Measurements from ENCODE around the gene PLEKHG4B.
"Not testable (repeated sequence)": the region's sequence is repeated elsewhere in the genome, so short reads cannot be mapped to it uniquely, and the experiment has no call there.

Gene PLEKHG4B

GRCh38 chr5:207599-207998 is 115.6 kb downstream of the PLEKHG4B start:
- Histone ChIP-seq H3K27me3 (replicated peaks; ENCODE audit: control insufficient read depth, insufficient read depth, low read length) (no peaks in the 10 kb centered on the region), H3K36me3 (ENCODE audit: control insufficient read depth, insufficient read depth, low read length) (peaks cover 13% of the 10 kb centered on the region), H3K4me3 (replicated peaks; ENCODE audit: low read depth, low read length) (no peak overlapping the region)
- DNase-seq (ENCODE audit: extremely low read depth, insufficient read length): no peak
- no peak for TF ChIP-seq CTCF (IDR thresholded peaks at IDR 0.05; ENCODE audit: insufficient read depth, low read length, poor library complexity, severe bottlenecking)

GRCh38 chr5:208449-209114 is 116.6 kb downstream of the PLEKHG4B start:
- DNase-seq (ENCODE audit: extremely low read depth, insufficient read length): no peak
- H3K27me3 ChIP-seq (replicated peaks; ENCODE audit: control insufficient read depth, insufficient read depth, low read length): no peaks in the 10 kb centered on the region
- no peak for TF ChIP-seq CTCF (IDR thresholded peaks at IDR 0.05; ENCODE audit: insufficient read depth, low read length, poor library complexity, severe bottlenecking)
- no peak overlapping the region for H3K4me3 ChIP-seq (replicated peaks; ENCODE audit: low read depth, low read length)
- peaks cover 13% of the 10 kb centered on the region for H3K36me3 ChIP-seq (ENCODE audit: control insufficient read depth, insufficient read depth, low read length)

- Histone ChIP-seq H3K36me3 (ENCODE audit: control insufficient read depth, insufficient read depth, low read length) (0 out of 2 replicates have a peak, but pooled peaks cover 2% of the 10 kb centered on the region), H3K4me3 (replicated peaks; ENCODE audit: low read depth, low read length) (no peak overlapping the region), H3K27me3 (replicated peaks; ENCODE audit: control insufficient read depth, insufficient read depth, low read length) (no peaks in the 10 kb centered on the region)
- no peak for TF ChIP-seq CTCF (IDR thresholded peaks at IDR 0.05; ENCODE audit: insufficient read depth, low read length, poor library complexity, severe bottlenecking)
- DNase-seq (ENCODE audit: extremely low read depth, insufficient read length): no peak
These were observed 121.9 kb downstream of the PLEKHG4B start for GRCh38 chr5:213803-214395.

- not testable (repeated sequence) for H3K36me3 ChIP-seq (ENCODE audit: control insufficient read depth, insufficient read depth, low read length); H3K4me3 ChIP-seq (replicated peaks; ENCODE audit: low read depth, low read length); DNase-seq (ENCODE audit: extremely low read depth, insufficient read length); H3K27me3 ChIP-seq (replicated peaks; ENCODE audit: control insufficient read depth, insufficient read depth, low read length)
These were observed 123.3 kb downstream of the PLEKHG4B start for GRCh38 chr5:215256-215655.

- not testable (repeated sequence) for H3K36me3 ChIP-seq (ENCODE audit: control insufficient read depth, insufficient read depth, low read length); H3K27me3 ChIP-seq (replicated peaks; ENCODE audit: control insufficient read depth, insufficient read depth, low read length); DNase-seq (ENCODE audit: extremely low read depth, insufficient read length); H3K4me3 ChIP-seq (replicated peaks; ENCODE audit: low read depth, low read length)
These were observed 124.1 kb downstream of the PLEKHG4B start for GRCh38 chr5:216076-216475.

GRCh38 chr5:217494-218456 is 125.8 kb downstream of the PLEKHG4B start, which contains the start of the genes CCDC127 and SDHA:
TSS of gene CCDC127 (minus strand) at chr5:218153. CDS start at chr5:216849, 1,304 bp downstream.
TSS of gene SDHA (plus strand) at chr5:218320. CDS start at chr5:218356, 36 bp downstream.
- not testable (repeated sequence) for H3K36me3 ChIP-seq (ENCODE audit: control insufficient read depth, insufficient read depth, low read length); H3K27me3 ChIP-seq (replicated peaks; ENCODE audit: control insufficient read depth, insufficient read depth, low read length)
- H3K4me3 ChIP-seq (replicated peaks; ENCODE audit: low read depth, low read length): peak within 1 kb of the TSS; percentile 92
- peak; percentile 67 for TF ChIP-seq CTCF (IDR thresholded peaks at IDR 0.05; ENCODE audit: insufficient read depth, low read length, poor library complexity, severe bottlenecking)
- DNase-seq (ENCODE audit: extremely low read depth, insufficient read length): peak; percentile 96
